H9 (cell line): ENCODE measurements around the gene SOS1. TPM values are rescaled to one million over a fixed set of nuclear protein-coding genes. Genes with fewer than 3 reads are reported as not detected.
"Not testable (repeated sequence)": the region's sequence is repeated elsewhere in the genome, so short reads cannot be mapped to it uniquely, and the experiment has no call there.

Source experiments
- DNase-seq: peaks from one replicate; pipeline ENCODE4 v3.0.0-alpha.2; 2017
- H2AFZ ChIP-seq: one replicate; pipeline ENCODE4 v1.6.1; 2013; ENCODE audit warnings: mild to moderate bottlenecking, low read length, control low read depth, moderate library complexity
- H2AK5ac ChIP-seq: 2 replicates; pipeline ENCODE4 v1.6.1; 2013; ENCODE audit warnings: low read length, control low read depth, mixed read lengths; ENCODE audit not compliant: insufficient read length
- H2BK120ac ChIP-seq: one replicate; pipeline ENCODE4 v1.6.1; 2013; ENCODE audit warnings: low read depth, mild to moderate bottlenecking, low read length, control low read depth, inconsistent platforms; ENCODE audit not compliant: poor library complexity, severe bottlenecking
- H2BK12ac ChIP-seq: 2 replicates; pipeline ENCODE4 v1.6.1; 2013; ENCODE audit warnings: low read length, control low read depth, mixed read lengths, low read depth; ENCODE audit not compliant: insufficient read length
- H2BK15ac ChIP-seq: 2 replicates; pipeline ENCODE4 v1.6.1; 2013; ENCODE audit warnings: low read depth, low read length, control low read depth
- H2BK20ac ChIP-seq: one replicate; pipeline ENCODE4 v1.6.1; 2013; ENCODE audit warnings: low read depth, mild to moderate bottlenecking, low read length, control low read depth, inconsistent platforms; ENCODE audit not compliant: poor library complexity, severe bottlenecking
- H2BK5ac ChIP-seq: 2 replicates; pipeline ENCODE4 v1.6.1; 2013; ENCODE audit warnings: low read length, control low read depth, mixed read lengths; ENCODE audit not compliant: insufficient read length
- H3K14ac ChIP-seq: 2 replicates; pipeline ENCODE4 v1.6.1; 2013; ENCODE audit warnings: low read length, control low read depth; ENCODE audit not compliant: insufficient read depth
- H3K18ac ChIP-seq: 2 replicates; pipeline ENCODE4 v1.6.1; 2013; ENCODE audit warnings: low read depth, mild to moderate bottlenecking, mixed read lengths, low read length, control low read depth; ENCODE audit not compliant: insufficient read length
- H3K23ac ChIP-seq: 2 replicates; pipeline ENCODE4 v1.6.1; 2013; ENCODE audit warnings: low read length, control low read depth, mixed read lengths, low read depth; ENCODE audit not compliant: insufficient read length
- H3K23me2 ChIP-seq: 2 replicates; pipeline ENCODE4 v1.6.1; 2013; ENCODE audit warnings: low read depth, mild to moderate bottlenecking, mixed read lengths, low read length, control low read depth; ENCODE audit not compliant: insufficient read length, poor library complexity, severe bottlenecking
- H3K27ac ChIP-seq: 2 replicates; pipeline ENCODE4 v1.5.1; 2013; ENCODE audit warnings: low read length, control low read depth, mixed read lengths, low read depth; ENCODE audit not compliant: insufficient read length
- H3K27me3 ChIP-seq: 2 replicates; pipeline ENCODE4 v1.6.1; 2013; ENCODE audit warnings: low read length, control low read depth, inconsistent platforms; ENCODE audit not compliant: insufficient read depth
- H3K4ac ChIP-seq: 2 replicates; pipeline ENCODE4 v1.6.1; 2013; ENCODE audit warnings: low read depth, mild to moderate bottlenecking, control low read depth, inconsistent platforms, low read length, moderate library complexity
- H3K4me1 ChIP-seq: 2 replicates; pipeline ENCODE4 v1.6.1; 2013; ENCODE audit warnings: low read length, control low read depth, inconsistent platforms; ENCODE audit not compliant: insufficient read depth
- H3K4me2 ChIP-seq: 2 replicates; pipeline ENCODE4 v1.6.1; 2013; ENCODE audit warnings: low read length, control low read depth, mixed read lengths; ENCODE audit not compliant: insufficient read length, insufficient read depth
- H3K56ac ChIP-seq: 2 replicates; pipeline ENCODE4 v1.6.1; 2013; ENCODE audit warnings: low read depth, mild to moderate bottlenecking, mixed read lengths, low read length, control low read depth; ENCODE audit not compliant: insufficient read length
- H3K79me1 ChIP-seq: 2 replicates; pipeline ENCODE4 v1.6.1; 2013; ENCODE audit warnings: low read depth, mild to moderate bottlenecking, moderate library complexity, low read length, control low read depth, inconsistent platforms; ENCODE audit not compliant: insufficient read depth, poor library complexity, severe bottlenecking
- H3K79me2 ChIP-seq: 2 replicates; pipeline ENCODE4 v1.6.1; 2013; ENCODE audit warnings: low read length, control low read depth, inconsistent platforms; ENCODE audit not compliant: insufficient read depth
- H3K9ac ChIP-seq: 2 replicates; pipeline ENCODE4 v1.6.1; 2013; ENCODE audit warnings: low read length, control low read depth, mixed read lengths; ENCODE audit not compliant: insufficient read length; ENCODE audit errors: extremely low read depth
- H3K9me3 ChIP-seq: one replicate; pipeline ENCODE4 v1.6.1; 2013; ENCODE audit warnings: low read depth, low read length, inconsistent platforms; ENCODE audit not compliant: control insufficient read depth
- H3T11ph ChIP-seq: one replicate; pipeline ENCODE4 v1.6.1; 2013; ENCODE audit warnings: mild to moderate bottlenecking, low read length, control low read depth, inconsistent platforms
- H4K20me1 ChIP-seq: one replicate; pipeline ENCODE4 v1.6.1; 2013; ENCODE audit not compliant: control insufficient read depth, insufficient read length, insufficient read depth
- H4K5ac ChIP-seq: 2 replicates; pipeline ENCODE4 v1.6.1; 2013; ENCODE audit warnings: low read depth, mild to moderate bottlenecking, mixed read lengths, low read length, control low read depth; ENCODE audit not compliant: insufficient read length
- H4K8ac ChIP-seq: replicated peaks from 2 replicates; pipeline ENCODE4 v1.6.1; 2013; ENCODE audit warnings: low read length, control low read depth, mixed read lengths, low read depth; ENCODE audit not compliant: insufficient read length
- H4K91ac ChIP-seq: 2 replicates; pipeline ENCODE4 v1.6.1; 2013; ENCODE audit warnings: low read depth, mild to moderate bottlenecking, moderate library complexity, mixed read lengths, low read length, control low read depth; ENCODE audit not compliant: insufficient read length
- H3K27ac Mint-ChIP-seq, 3 experiments: 2 replicates in 2 of 3; 3 replicates in 1 of 3; pipeline ENCODE4 v1.8.0; 2020 to 2021; ENCODE audit warnings: mixed read lengths in 3 of 3, mild to moderate bottlenecking in 1 of 3, moderate library complexity in 1 of 3
- H3K27me3 Mint-ChIP-seq: 2 replicates; pipeline ENCODE4 v1.8.0; 2021; ENCODE audit warnings: low read depth, mild to moderate bottlenecking, moderate library complexity, mixed read lengths
- H3K36me3 Mint-ChIP-seq, 3 experiments: 2 replicates in 2 of 3; 3 replicates in 1 of 3; pipeline ENCODE4 v1.8.0; 2020 to 2021; ENCODE audit warnings: low read depth in 3 of 3, mixed read lengths in 3 of 3; ENCODE audit not compliant: insufficient read depth in 1 of 3
- H3K4me1 Mint-ChIP-seq, 2 experiments: 2 replicates each; pipeline ENCODE4 v1.8.0; 2020; ENCODE audit warnings: mixed read lengths in 2 of 2
- H3K4me3 Mint-ChIP-seq, 2 experiments: 2 replicates in 1 of 2; 3 replicates in 1 of 2; pipeline ENCODE4 v1.8.0; 2020 to 2021; ENCODE audit warnings: mild to moderate bottlenecking in 2 of 2, mixed read lengths in 2 of 2, moderate library complexity in 1 of 2
- H3K9me3 Mint-ChIP-seq, 2 experiments: 2 replicates in 1 of 2; 3 replicates in 1 of 2; pipeline ENCODE4 v1.8.0; 2020; ENCODE audit warnings: mild to moderate bottlenecking in 2 of 2, mixed read lengths in 2 of 2, moderate library complexity in 1 of 2
- WGBS: extraction: QIAGEN DNeasy Blood & Tissue Kit; methylation state at CpG from one replicate; pipeline ENCODE4 v1.1.7; 2013; ENCODE audit warnings: missing lambda C conversion rate, low lambda C conversion rate, mixed read lengths; ENCODE audit not compliant: insufficient read length; ENCODE audit errors: extremely low coverage; 5-methylcytosine and 5-hydroxymethylcytosine counted together
- total RNA-seq: library from RNA; stranded (reverse); gene quantifications from 2 replicates; pipeline ENCODE4 v1.2.1, GENCODE V29; 2021
- TF ChIP-seq, protein P1 (sequence below): fragments of 200-600 bp; sonication (generic); conservative IDR thresholded peaks from 3 replicates; pipeline ENCODE4 v1.8.0; 2021; ENCODE audit warnings: antibody characterized with exemption, mild to moderate bottlenecking

The SOS1 gene
- total RNA-seq, 1 experiment from 2014 or later, result 35.8 TPM

DNA sequence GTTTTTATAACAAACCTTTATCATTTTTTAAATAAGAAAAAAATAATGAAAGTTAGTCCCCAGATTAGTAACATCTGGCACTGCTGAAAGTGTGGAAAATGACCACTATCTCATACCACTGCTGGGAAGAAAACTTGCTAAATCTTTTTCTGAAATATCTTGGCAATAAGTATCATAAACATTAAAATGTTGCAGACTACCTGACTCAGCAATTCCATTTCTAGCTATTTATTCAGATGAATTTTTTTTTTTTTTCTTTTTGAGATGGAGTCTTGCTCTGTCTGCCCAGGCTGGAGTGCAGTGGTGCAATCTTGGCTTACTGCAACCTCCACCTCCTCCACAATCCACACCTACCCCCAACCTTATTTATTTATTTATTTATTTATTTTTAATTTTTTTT lies 35.3 kb upstream of the SOS1 start:
- H3K4me1 Mint-ChIP-seq, result peaks cover 2 to 9% of the 10 kb centered on the region in 2 experiments
- Histone ChIP-seq H4K8ac (no peak overlapping the region), H3K27ac (no peak overlapping the region), H2BK20ac (no peak overlapping the region), H3K14ac (no peak overlapping the region), H3K4me1 (peaks cover 3% of the 10 kb centered on the region; the same call in 1 of the 2 replicates), H3K56ac (no peak overlapping the region), H3K9ac (no peak overlapping the region), H4K5ac (no peak overlapping the region), H3T11ph (no peak overlapping the region), H2BK15ac (no peak overlapping the region), H3K4me2 (no peak overlapping the region), H3K18ac (no peak overlapping the region), H3K23me2 (no peaks in the 10 kb centered on the region), H3K79me2 (no peaks in the 10 kb centered on the region), H3K27me3 (no peaks in the 10 kb centered on the region), H2BK120ac (no peak overlapping the region), H3K4ac (no peak overlapping the region), H3K23ac (no peak overlapping the region), H2AK5ac (no peak overlapping the region), H2BK5ac (no peak overlapping the region), H3K9me3 (no peaks in the 10 kb centered on the region), H4K20me1 (no peaks in the 10 kb centered on the region), H4K91ac (no peak overlapping the region), H3K79me1 (no peaks in the 10 kb centered on the region), H2AFZ (no peak overlapping the region), H2BK12ac (no peak overlapping the region)
- H3K27ac Mint-ChIP-seq, result no peak overlapping the region
- no peaks in the 10 kb centered on the region for H3K9me3 Mint-ChIP-seq
- TF ChIP-seq, protein P1, sequence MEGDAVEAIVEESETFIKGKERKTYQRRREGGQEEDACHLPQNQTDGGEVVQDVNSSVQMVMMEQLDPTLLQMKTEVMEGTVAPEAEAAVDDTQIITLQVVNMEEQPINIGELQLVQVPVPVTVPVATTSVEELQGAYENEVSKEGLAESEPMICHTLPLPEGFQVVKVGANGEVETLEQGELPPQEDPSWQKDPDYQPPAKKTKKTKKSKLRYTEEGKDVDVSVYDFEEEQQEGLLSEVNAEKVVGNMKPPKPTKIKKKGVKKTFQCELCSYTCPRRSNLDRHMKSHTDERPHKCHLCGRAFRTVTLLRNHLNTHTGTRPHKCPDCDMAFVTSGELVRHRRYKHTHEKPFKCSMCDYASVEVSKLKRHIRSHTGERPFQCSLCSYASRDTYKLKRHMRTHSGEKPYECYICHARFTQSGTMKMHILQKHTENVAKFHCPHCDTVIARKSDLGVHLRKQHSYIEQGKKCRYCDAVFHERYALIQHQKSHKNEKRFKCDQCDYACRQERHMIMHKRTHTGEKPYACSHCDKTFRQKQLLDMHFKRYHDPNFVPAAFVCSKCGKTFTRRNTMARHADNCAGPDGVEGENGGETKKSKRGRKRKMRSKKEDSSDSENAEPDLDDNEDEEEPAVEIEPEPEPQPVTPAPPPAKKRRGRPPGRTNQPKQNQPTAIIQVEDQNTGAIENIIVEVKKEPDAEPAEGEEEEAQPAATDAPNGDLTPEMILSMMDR, result no peak
- H3K27me3 Mint-ChIP-seq, result no peaks in the 10 kb centered on the region
- no peak for DNase-seq
- H3K4me3 Mint-ChIP-seq, result no peak overlapping the region
- no peaks in the 10 kb centered on the region for H3K36me3 Mint-ChIP-seq

DNA sequence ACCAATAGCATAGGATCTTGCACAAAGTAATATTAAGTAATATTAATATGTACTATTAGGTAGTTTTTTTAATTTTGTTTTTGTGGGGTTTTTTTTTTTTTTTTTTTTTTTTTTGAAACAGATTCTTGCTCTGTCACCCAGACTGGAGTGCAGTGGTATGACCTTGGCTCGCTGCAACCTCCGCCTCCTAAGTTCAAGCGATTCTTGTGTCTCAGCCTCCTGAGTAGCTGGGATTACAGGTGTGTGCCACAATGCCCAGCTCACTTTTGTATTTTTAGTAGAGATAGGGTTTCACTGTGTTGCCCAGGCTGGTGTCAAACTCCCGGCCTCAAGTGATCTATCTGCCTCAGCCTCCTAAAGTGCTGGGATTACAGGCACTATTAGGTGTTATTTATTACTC lies 34.7 kb upstream of the SOS1 start:
- not testable (repeated sequence) for H3T11ph ChIP-seq, H3K18ac ChIP-seq, H3K79me2 ChIP-seq, H2BK20ac ChIP-seq, H2AK5ac ChIP-seq, H3K27me3 ChIP-seq, H3K56ac ChIP-seq, H4K5ac ChIP-seq, H2BK15ac ChIP-seq, H2BK120ac ChIP-seq, H3K9me3 Mint-ChIP-seq, H3K4me1 ChIP-seq, H3K14ac ChIP-seq, H4K91ac ChIP-seq, H2BK5ac ChIP-seq, H3K23me2 ChIP-seq, H3K4me3 Mint-ChIP-seq, H3K36me3 Mint-ChIP-seq, H3K9me3 ChIP-seq, DNase-seq, H4K8ac ChIP-seq, H3K27ac ChIP-seq, H3K27ac Mint-ChIP-seq, H3K4me1 Mint-ChIP-seq, H3K27me3 Mint-ChIP-seq, H2BK12ac ChIP-seq, H4K20me1 ChIP-seq, H3K9ac ChIP-seq, H2AFZ ChIP-seq, H3K23ac ChIP-seq, H3K79me1 ChIP-seq, H3K4me2 ChIP-seq, H3K4ac ChIP-seq
- WGBS, result no CpG with 5 or more reads among the region's 4 CpGs
